ENCODE results near the gene DNAH1.
A peak's percentile ranks its signal among the peaks of the same experiment; 100 is the strongest.

The DNAH1 gene

GRCh38 chr3:52437326-52438103 is 121.4 kb downstream of the DNAH1 start:
- DNase-seq, result no peak

DNA sequence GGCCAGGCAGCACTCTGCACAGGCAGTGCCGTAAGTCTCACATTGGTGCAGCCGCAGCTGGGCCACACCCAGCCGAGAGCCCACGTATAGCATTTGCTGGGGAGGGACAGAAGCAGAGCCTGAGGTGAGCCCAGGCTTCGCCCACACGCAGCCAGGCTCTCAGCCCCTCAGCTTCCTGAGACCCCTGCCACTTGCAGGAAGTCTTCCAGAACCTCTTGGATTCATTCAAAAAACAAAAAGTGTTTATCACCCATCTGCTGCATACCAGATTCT is 121.9 kb downstream of the DNAH1 start:
- DNase-seq, result no peak

DNA sequence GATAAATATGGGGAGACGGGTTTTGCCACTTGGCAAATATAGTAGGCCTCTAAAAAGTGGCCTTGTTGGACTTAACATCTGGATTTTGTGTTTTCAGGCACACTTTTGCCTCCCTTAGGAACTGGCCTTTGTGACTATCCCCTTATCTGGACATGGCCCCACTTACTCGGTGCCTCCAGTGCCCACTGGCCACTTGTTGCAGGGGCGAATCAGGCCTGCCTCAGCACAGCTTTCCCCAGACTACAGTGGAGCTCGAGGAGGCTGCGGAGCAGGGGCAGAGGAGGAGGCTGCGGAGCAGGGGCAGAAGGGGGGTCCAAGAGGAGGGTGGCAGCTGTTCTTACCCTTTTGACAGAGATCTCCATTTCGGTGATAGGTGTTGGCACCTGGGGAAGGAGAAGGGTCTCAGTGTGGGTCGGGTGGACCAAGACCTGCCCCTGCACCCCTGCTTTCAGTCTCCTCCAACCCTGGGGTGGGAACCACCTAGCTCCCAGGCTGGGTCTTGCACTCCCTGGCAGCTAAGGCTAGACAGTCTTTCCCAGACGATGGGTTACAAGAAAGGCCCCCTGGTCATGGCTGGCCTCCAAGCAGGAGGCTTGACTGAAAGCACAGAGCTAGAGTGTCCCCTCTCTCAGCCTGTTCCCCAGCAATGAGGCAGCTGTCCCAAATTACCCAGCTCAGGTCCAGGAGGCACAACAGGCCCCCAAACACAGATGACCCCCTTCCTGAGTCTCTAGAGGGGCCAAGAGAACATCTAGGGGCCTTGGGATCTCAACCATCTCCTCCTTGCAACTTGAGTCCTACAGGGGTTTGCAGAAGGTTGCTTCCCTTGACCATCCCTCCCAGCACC is 122.7 kb downstream of the DNAH1 start:
- DNase-seq, result no peak

GRCh38 chr3:52439426-52440248 is 123.5 kb downstream of the DNAH1 start:
- no peak for DNase-seq

- no peak for DNase-seq
Observed at GRCh38 chr3:52440249-52440551, 124.1 kb downstream of the DNAH1 start.

DNA sequence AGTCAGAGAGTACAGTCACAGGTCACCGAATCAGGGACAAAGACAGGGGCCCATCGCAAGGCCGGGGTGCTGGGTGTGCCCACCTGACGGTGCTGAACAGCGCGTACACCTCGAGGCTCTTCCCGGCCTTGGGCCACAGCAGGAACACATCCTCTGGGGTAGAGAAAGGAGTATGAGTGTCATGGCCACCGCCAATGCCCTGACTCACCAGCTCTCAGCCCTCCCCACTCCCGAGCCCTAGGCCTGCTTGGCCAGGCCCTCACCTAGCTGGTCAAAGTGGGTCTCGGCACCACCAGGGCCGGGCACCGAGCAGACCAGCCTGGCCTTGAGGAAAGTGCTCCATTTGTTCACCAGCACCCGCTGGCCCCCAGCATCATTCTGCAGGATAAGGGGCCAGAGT is 124.6 kb downstream of the DNAH1 start:
- DNase-seq, result no peak

GRCh38 chr3:52441091-52441771 is 125.1 kb downstream of the DNAH1 start:
- DNase-seq, result no peak

GRCh38 chr3:52441772-52442332 is 125.7 kb downstream of the DNAH1 start:
- DNase-seq, result no peak

DNA sequence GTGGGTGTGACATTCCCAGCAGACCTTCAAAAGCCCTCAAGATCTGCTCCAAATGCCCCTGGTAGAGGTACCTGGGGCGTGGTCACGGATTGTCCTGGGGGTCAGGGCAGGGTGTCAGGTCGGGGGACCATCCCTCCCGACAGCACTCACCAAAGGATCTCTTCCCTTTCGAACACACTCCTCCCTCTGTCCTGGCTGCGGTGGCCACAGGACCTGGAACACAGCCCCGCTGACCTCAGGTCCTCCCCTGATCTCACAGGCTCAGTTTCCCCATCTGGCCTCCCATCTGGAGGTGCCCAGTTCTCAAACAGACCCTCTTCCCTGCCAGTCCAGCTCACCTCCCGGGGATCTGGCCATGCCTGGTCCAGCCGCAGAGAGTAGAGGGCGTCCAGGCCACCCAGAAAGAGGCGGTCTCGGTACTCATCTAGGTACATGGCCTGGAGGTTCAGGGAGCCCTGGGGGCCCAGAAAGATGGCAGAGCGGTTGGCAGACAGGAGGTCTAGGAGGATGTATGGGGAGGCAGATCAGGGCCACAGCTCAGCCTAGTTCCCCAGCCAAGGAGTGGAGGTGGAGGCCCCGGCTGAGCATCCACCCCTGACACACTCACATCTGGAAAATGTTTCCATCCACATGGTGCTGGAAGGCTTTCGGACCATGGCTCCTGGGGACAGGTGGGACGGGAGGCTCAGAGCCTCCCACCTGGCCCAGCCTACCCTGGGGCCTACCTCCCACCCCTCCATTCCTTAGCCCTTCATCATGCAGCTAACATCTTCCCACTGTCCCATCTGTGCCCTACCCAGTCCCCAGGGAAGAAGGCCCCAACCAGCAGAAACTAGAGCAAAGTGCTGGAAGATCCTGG is 126.5 kb downstream of the DNAH1 start:
- DNase-seq, result no peak

- DNase-seq, result no peak
Observed at GRCh38 chr3:52443268-52443610, 127.1 kb downstream of the DNAH1 start.

DNA sequence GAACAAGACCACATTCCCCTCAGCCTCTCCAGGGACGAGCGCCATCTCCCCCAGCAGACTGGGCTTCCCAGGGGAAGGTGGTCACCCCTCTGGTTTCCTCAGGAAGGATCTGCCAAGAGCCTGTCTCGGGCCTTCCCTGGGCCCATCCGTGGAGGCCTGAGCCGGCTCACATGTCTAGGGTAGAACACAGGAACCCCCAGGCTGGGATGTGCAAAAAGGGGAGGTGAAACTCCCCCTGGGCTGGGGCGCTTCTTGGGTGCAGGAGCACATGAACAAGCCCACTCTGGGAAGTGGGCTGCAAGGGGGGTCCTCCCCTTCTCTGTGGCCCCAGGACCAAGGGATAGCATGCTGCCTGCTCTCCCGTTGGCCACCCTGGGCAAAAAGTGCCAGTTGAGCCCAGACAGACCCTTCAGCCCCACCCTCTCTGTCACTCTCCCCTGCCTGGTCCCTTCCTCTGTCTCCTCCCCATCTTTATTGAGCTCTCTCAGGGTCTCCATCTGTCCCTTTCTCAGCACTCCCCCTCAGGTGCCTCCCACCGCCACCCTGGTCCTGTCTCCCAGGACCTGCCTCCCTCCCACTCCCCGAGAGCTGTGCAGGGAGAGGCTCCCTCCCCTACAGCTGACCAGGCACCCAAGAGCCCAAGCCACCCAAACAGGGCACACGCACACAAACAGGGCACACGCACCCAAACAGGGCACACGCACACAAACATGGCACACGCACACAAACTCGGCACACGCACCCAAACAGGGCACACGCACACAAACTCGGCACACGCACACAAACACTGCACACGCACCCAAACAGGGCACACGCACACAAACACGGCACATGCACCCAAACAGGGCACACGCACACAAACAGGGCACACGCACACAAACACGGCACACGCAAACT is 127.9 kb downstream of the DNAH1 start:
- DNase-seq, result no peak

DNA sequence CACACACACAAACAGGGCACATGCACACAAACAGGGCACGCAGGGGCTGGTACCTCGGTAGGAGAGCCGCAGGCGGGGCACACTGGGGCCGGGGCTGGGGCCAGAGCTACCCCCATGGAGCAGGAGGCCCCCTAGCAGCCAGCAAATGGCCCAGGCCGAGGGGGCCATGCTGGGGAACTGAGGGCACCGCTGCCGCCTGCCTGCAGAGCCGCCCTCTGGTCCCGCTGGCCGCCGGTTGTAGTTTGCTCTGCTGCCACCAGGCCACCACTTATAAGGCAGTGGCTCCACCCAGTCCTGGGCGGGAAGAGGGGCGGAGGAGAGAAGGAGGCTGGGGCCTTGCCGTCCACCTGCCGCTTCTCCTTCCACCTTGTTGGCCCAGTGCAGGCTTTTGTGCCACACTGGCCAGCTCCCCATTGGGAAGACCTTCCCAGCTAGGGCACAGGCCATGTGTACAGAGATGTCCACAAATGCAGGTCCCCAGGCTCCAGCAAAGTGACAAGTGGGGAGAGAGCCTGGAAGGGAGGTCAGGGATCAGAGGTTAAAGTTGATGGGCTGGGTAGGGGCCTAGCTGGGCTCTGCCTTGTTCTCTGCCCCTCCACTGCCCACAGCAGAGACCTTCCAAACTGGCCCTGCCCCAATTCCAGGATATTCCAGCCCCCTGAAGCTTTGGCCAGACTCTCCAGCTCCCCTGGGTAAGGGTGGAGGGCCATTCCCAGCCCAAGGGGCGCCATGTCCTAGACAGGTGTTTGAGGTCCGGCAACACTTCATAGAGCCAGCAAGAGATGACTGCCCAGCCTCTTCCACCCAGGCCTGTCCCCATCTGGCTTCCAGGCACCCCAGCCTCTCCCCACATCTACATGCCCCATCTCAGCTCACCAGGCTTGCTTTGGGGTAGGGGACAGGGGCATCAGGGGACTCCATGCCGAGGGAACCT is 129.0 kb downstream of the DNAH1 start, which contains the start of gene SEMA3G:
Gene SEMA3G (minus strand): TSS at position 244 of the 934 bp plus-strand sequence. CDS start 76 bp downstream, at position 168.
- DNase-seq, result peak; percentile 23 to 29

- DNase-seq, result no peak
Observed at GRCh38 chr3:52446042-52446441, 129.9 kb downstream of the DNAH1 start.

GRCh38 chr3:52446631-52447511 is 130.8 kb downstream of the DNAH1 start:
- DNase-seq, result peak; percentile 23 to 28

DNA sequence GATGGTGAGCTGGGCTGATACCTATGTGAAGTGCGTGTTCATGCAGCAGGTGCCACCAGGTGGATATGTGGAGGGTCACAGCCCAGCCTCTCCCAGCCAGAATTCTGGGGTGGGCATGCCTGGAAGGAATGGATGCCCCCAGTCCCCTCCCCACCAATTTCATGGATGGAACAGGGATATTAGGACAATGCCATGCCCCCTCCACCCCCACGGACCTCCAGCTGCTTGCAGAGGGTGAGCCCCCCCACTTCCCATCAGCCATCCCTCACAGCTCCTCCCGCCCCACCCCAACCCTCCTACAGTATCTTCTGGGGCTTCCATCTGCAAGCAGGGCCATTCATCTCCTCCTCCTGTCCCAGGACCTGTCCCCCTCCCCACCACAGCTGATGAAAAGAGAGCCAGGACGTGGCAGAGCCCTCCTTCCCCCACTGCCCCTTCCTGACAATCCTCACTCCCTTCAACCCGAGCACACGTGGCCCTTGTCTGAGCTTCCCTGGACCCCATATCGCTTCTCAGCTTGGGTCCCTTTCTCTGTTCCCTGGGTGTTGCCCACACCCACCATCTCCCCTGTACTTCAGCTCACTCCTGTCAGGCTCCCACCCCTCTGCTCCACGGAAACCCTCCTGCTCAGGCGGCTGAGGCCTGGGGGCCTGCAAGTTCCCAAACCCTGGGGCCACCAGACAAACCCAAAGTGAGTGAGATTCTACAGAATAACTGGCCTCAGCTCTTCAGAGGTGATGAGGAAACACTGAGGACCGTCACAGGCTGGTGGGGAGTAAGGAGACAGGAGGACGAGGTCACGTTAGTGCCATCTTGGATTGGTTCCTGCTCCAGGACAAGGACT is 131.6 kb downstream of the DNAH1 start:
- DNase-seq, result no peak
